NB4 (cell line): ENCODE data around the gene PCSK4.

Source experiments
- CTCF ChIP-seq: IDR thresholded peaks from one replicate; pipeline ENCODE4 v1.5.1; 2012; ENCODE audit warnings: low read depth, low read length
- POLR2A ChIP-seq: IDR thresholded peaks from 2 replicates; pipeline ENCODE4 v1.6.1; 2011; ENCODE audit warnings: mild to moderate bottlenecking; ENCODE audit not compliant: insufficient read length; ENCODE audit errors: extremely low read depth

DNA sequence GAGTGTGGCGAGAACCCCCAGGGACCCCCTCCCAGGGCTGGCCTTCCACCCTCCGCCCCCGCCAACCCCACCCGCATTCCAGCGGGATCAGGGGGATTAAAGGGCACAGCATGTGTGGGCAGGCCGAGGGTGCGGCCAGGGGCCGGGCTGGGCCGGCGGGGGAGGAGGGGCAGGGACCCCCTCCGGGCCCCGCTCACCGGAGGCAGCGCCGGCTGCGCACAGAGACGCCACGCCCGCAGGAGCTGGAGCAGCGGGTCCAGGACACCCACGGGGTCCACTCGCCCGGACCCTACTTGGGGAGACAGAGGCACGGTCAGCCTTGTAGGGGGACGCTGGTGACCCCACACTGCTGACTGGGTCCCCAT, 20.3 kb upstream of the PCSK4 start:
- TF ChIP-seq CTCF (no peak), POLR2A (no peak)
